OCI-LY7 (cell line): ENCODE measurements around the gene GDPD2.

Experiments
- EZH2phosphoT487 ChIP-seq: fragments of 200-600 bp; sonication (generic); IDR thresholded peaks from 2 replicates; pipeline ENCODE4 v1.6.1; 2018; ENCODE audit warnings: low read depth, borderline replicate concordance, mild to moderate bottlenecking, mixed run types, antibody characterized with exemption, low read length, moderate library complexity, mixed read lengths
- TF ChIP-seq, protein P1 (sequence below): fragments of 200-600 bp; sonication (generic); conservative IDR thresholded peaks from 2 replicates; pipeline ENCODE4 v1.5.1; 2014; ENCODE audit warnings: mild to moderate bottlenecking, antibody characterized with exemption, low read length, moderate library complexity, mixed read lengths

DNA sequence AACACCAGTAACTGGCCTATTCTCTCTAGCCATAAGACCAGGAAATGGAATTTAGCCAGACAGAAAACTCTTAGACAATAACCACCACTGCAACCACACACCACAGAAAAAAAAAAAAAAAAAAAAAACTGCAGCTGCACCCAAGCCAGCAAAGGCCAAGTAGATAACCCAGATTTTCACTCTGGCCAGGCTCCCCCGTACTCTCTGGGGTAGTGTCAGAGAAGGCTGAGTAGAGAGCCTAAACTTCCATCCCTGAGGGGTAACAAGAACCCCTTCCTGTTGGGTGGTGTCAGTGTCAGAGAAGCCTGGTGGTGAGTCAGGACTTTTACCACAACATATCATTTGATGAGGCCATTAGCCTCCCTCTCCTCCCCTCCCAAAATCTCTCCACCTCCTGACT lies 15.9 kb downstream of the GDPD2 start:
- TF ChIP-seq, protein P1, sequence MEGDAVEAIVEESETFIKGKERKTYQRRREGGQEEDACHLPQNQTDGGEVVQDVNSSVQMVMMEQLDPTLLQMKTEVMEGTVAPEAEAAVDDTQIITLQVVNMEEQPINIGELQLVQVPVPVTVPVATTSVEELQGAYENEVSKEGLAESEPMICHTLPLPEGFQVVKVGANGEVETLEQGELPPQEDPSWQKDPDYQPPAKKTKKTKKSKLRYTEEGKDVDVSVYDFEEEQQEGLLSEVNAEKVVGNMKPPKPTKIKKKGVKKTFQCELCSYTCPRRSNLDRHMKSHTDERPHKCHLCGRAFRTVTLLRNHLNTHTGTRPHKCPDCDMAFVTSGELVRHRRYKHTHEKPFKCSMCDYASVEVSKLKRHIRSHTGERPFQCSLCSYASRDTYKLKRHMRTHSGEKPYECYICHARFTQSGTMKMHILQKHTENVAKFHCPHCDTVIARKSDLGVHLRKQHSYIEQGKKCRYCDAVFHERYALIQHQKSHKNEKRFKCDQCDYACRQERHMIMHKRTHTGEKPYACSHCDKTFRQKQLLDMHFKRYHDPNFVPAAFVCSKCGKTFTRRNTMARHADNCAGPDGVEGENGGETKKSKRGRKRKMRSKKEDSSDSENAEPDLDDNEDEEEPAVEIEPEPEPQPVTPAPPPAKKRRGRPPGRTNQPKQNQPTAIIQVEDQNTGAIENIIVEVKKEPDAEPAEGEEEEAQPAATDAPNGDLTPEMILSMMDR = no peak
- no peak for TF ChIP-seq EZH2phosphoT487
